Osteoblast (primary cell): ENCODE results near the gene CCDC7. TPM values are rescaled to one million over a fixed set of nuclear protein-coding genes. Genes with fewer than 3 reads are reported as not detected.
"Not testable (repeated sequence)": the region's sequence is repeated elsewhere in the genome, so short reads cannot be mapped to it uniquely, and the experiment has no call there.

ENCODE experiments used
- DNase-seq: peaks from one replicate; pipeline ENCODE4 v3.0.0; 2011; ENCODE audit warnings: low spot score, mixed read lengths; ENCODE audit not compliant: insufficient read length; ENCODE audit errors: missing footprints
- H2AFZ ChIP-seq: 2 replicates; pipeline ENCODE4 v1.6.0; 2011; ENCODE audit warnings: mild to moderate bottlenecking, low read length
- H3K27ac ChIP-seq: 2 replicates; pipeline ENCODE4 v1.5.1; 2011; ENCODE audit warnings: mild to moderate bottlenecking, low read depth, low read length, moderate library complexity
- H3K27me3 ChIP-seq: 2 replicates; pipeline ENCODE4 v1.6.0; 2012; ENCODE audit warnings: mild to moderate bottlenecking, control low read depth, inconsistent platforms, low read length, moderate library complexity; ENCODE audit not compliant: insufficient read depth
- H3K36me3 ChIP-seq: 2 replicates; pipeline ENCODE4 v1.5.1; 2011; ENCODE audit warnings: mild to moderate bottlenecking, low read length, control low read depth, moderate library complexity; ENCODE audit not compliant: insufficient read depth
- H3K4me1 ChIP-seq: 2 replicates; pipeline ENCODE4 v1.5.1; 2011; ENCODE audit warnings: mild to moderate bottlenecking, low read length, control low read depth, moderate library complexity; ENCODE audit not compliant: insufficient read depth
- H3K4me2 ChIP-seq: 2 replicates; pipeline ENCODE4 v1.6.0; 2011; ENCODE audit warnings: mild to moderate bottlenecking, low read length; ENCODE audit not compliant: insufficient read depth
- H3K4me3 ChIP-seq: fragments of 200-600 bp; sonication (generic); 3 replicates; pipeline ENCODE4 v1.5.1; 2012; ENCODE audit warnings: mild to moderate bottlenecking, low read length, inconsistent platforms; ENCODE audit not compliant: insufficient read depth
- H3K79me2 ChIP-seq: 2 replicates; pipeline ENCODE4 v1.6.0; 2012; ENCODE audit warnings: mild to moderate bottlenecking, low read length, control low read depth, inconsistent platforms; ENCODE audit not compliant: insufficient read depth
- H3K9me3 ChIP-seq: 2 replicates; pipeline ENCODE4 v1.5.1; 2011; ENCODE audit warnings: low read depth, low read length, control low read depth
- H4K20me1 ChIP-seq: 2 replicates; pipeline ENCODE4 v1.6.0; 2012; ENCODE audit warnings: mild to moderate bottlenecking, low read length, control low read depth; ENCODE audit not compliant: insufficient read depth
- total RNA-seq: library from RNA; depleted of rRNA; stranded (reverse); fragments of >200 nt; gene quantifications from 2 replicates; pipeline ENCODE4 v1.2.3, GENCODE V29; 2012
- TF ChIP-seq, protein P1 (sequence below): IDR thresholded peaks from 2 replicates; pipeline ENCODE4 v1.5.1; 2011; ENCODE audit warnings: mild to moderate bottlenecking, low read depth, low read length, moderate library complexity; ENCODE audit errors: extremely low read depth

The CCDC7 gene
- total RNA-seq, 1 donor: 22.4 TPM

DNA sequence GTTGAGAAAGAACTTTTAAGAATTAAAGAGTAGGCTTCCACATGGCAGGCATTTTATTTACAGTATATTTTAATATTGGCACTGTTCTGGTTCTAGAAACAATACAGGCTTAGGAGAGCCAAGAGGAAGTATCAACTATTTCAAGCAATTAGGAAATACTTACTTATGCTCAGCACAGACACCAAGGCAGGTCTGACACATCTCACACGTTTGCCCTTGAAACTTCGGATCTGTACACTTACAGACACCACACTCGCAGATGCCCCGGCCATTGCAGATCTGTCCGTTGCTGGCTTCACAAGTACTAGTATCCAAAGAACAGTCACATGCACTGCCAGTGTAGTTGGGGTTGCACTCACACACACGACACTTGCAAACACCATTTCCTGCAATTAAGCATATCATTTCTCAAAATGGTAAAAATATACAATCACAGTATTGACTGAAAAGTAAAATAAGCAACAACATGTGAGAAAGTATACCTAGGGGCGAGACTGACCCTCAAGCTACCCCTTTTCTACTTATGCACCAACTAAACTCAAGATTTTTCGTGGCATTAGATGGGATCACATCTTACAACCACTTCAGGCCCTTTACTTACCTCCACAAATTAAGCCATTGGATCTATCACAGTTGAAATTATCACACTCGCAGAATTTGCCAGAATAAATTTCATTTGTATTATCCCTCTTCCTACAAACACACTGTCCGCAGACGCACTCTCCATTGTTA is 465.5 kb downstream of the CCDC7 start:
- Histone ChIP-seq H2AFZ (no peak overlapping the region), H3K27ac (peak overlapping the region; percentile 6), H3K4me1 (no peaks in the 10 kb centered on the region), H3K4me3 (no peak overlapping the region), H3K79me2 (peaks cover 76% of the 10 kb centered on the region), H4K20me1 (peaks cover 14% of the 10 kb centered on the region), H3K27me3 (no peaks in the 10 kb centered on the region), H3K36me3 (peaks cover 69% of the 10 kb centered on the region), H3K4me2 (no peak overlapping the region), H3K9me3 (no peaks in the 10 kb centered on the region)
- DNase-seq: no peak
- TF ChIP-seq, protein P1, sequence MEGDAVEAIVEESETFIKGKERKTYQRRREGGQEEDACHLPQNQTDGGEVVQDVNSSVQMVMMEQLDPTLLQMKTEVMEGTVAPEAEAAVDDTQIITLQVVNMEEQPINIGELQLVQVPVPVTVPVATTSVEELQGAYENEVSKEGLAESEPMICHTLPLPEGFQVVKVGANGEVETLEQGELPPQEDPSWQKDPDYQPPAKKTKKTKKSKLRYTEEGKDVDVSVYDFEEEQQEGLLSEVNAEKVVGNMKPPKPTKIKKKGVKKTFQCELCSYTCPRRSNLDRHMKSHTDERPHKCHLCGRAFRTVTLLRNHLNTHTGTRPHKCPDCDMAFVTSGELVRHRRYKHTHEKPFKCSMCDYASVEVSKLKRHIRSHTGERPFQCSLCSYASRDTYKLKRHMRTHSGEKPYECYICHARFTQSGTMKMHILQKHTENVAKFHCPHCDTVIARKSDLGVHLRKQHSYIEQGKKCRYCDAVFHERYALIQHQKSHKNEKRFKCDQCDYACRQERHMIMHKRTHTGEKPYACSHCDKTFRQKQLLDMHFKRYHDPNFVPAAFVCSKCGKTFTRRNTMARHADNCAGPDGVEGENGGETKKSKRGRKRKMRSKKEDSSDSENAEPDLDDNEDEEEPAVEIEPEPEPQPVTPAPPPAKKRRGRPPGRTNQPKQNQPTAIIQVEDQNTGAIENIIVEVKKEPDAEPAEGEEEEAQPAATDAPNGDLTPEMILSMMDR: no peak

- H2AFZ ChIP-seq, H3K4me3 ChIP-seq, DNase-seq, H4K20me1 ChIP-seq, H3K27me3 ChIP-seq, H3K9me3 ChIP-seq, H3K4me2 ChIP-seq, H3K4me1 ChIP-seq, H3K27ac ChIP-seq: not testable (repeated sequence)
- peaks cover 73% of the 10 kb centered on the region for H3K79me2 ChIP-seq
- peaks cover 55% of the 10 kb centered on the region for H3K36me3 ChIP-seq
These were observed 471.9 kb downstream of the CCDC7 start for GRCh38 chr10:32917817-32918216.

DNA sequence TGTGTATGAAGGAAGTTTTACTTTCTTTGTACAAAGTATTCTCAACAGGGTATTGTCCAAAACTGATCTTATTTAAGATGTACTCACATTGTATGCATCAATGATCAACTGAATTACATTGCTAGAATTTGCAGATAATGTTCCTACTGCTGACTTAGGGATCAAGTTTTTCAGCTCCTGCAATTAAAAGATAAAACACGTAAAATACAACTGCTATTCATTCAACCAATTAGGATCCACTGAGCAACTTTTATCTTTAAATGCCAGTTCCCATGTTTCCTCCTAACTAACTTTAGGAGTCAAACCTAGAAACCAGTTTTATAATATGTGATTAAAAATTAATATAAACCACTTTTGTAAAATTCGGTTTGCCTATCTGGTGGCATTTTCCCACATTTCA is 476.2 kb downstream of the CCDC7 start:
- H3K4me1 ChIP-seq: no peaks in the 10 kb centered on the region
- H3K27ac ChIP-seq: no peak overlapping the region
- H3K27me3 ChIP-seq: no peaks in the 10 kb centered on the region
- no peak for DNase-seq
- H3K4me2 ChIP-seq: no peak overlapping the region
- peaks cover 93% of the 10 kb centered on the region for H3K36me3 ChIP-seq
- no peaks in the 10 kb centered on the region for H4K20me1 ChIP-seq
- TF ChIP-seq, protein P1: no peak
- H3K79me2 ChIP-seq: peaks cover 94% of the 10 kb centered on the region
- H3K4me3 ChIP-seq: no peak overlapping the region
- H3K9me3 ChIP-seq: no peaks in the 10 kb centered on the region
- no peak overlapping the region for H2AFZ ChIP-seq

DNA sequence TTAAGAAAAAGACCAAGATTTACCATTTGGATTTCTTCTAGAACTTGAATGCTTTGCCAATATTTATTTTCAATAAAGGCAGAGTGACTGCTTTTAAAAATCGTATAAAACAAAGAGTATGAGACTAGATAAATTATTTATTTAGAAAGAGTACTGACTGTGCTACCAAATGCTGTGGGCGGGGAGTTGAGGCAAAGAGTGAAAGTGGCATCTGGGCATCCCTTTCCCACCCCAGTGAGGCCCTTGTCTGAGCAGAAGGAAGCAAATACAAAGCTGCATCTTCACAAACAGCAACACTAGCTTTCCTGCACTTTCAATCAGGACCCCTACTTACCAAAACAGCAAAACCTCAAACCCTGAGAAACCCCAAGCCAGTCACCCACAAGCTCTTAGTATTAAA is 477.2 kb downstream of the CCDC7 start:
- Histone ChIP-seq H3K79me2 (peaks cover 99% of the 10 kb centered on the region), H3K4me3 (no peak overlapping the region), H3K9me3 (no peaks in the 10 kb centered on the region), H3K27me3 (no peaks in the 10 kb centered on the region), H3K27ac (peak overlapping the region; percentile 21), H3K4me2 (no peak overlapping the region), H4K20me1 (no peaks in the 10 kb centered on the region), H3K4me1 (no peaks in the 10 kb centered on the region), H2AFZ (no peak overlapping the region), H3K36me3 (peaks cover 100% of the 10 kb centered on the region)
- no peak for DNase-seq
- TF ChIP-seq, protein P1: no peak
